Upper lobe of left lung (tissue), 6 donors: ENCODE measurements around the gene CRYGA. TPM values are rescaled to one million over a fixed set of nuclear protein-coding genes. Genes with fewer than 3 reads are reported as not detected.
A peak's percentile ranks its signal among the peaks of the same experiment; 100 is the strongest.

Source experiments
- ATAC-seq, 2 donors: fragments of 200-7000 bp; cut with Tn5 transposase; one replicate each; pipeline ENCODE4 v1.9.1; 2022; ENCODE audit warnings: mild to moderate bottlenecking in 2 of 2, moderate library complexity in 2 of 2; ENCODE audit not compliant: low FRiP score in 2 of 2
- DNase-seq, 2 donors: peaks; one replicate each; pipeline ENCODE4 v3.0.0-alpha.2; 2019 to 2020
- H3K27ac ChIP-seq, 4 donors: fragments of 200-600 bp; sonication (generic); one replicate each; pipeline ENCODE4 v1.5.1; 2016 to 2019
- H3K27me3 ChIP-seq, 4 donors: fragments of 200-600 bp; sonication (generic); one replicate each; pipeline ENCODE4 v1.5.1; 2017 to 2019
- H3K36me3 ChIP-seq, 4 donors: fragments of 200-600 bp; sonication (generic); one replicate each; pipeline ENCODE4 v1.5.1; 2016 to 2019
- H3K4me1 ChIP-seq, 4 donors: fragments of 200-600 bp; sonication (generic); one replicate each; pipeline ENCODE4 v1.5.1; 2018 to 2019
- H3K4me3 ChIP-seq, 4 donors: fragments of 200-600 bp; sonication (generic); one replicate each; pipeline ENCODE4 v1.5.1; 2017 to 2019; ENCODE audit warnings: mild to moderate bottlenecking in 2 of 4, moderate library complexity in 1 of 4
- H3K9me3 ChIP-seq, 4 donors: fragments of 200-600 bp; sonication (generic); one replicate each; pipeline ENCODE4 v1.5.1; 2018 to 2019
- CTCF ChIP-seq, 6 experiments: fragments of 450-650 bp in 4 of 6; fragments of 200-600 bp in 2 of 6; sonication (generic) in 2 of 6; IDR thresholded peaks; one replicate each; pipeline ENCODE4 v1.5.1; 2016 to 2019; ENCODE audit warnings: antibody characterized with exemption in 6 of 6
- EP300 ChIP-seq, 4 donors: sonication (generic); formaldehyde crosslinking; IDR thresholded peaks; one replicate each; pipeline ENCODE4 v1.5.1; 2017; ENCODE audit warnings: antibody characterized with exemption in 4 of 4, control low read depth in 2 of 4
- POLR2A ChIP-seq, 4 donors: fragments of 450-650 bp; IDR thresholded peaks; one replicate each; pipeline ENCODE4 v1.5.1; 2016 to 2017; ENCODE audit warnings: antibody characterized with exemption in 4 of 4, mild to moderate bottlenecking in 2 of 4
- POLR2AphosphoS5 ChIP-seq, 2 donors: sonication (generic); formaldehyde crosslinking; IDR thresholded peaks; one replicate each; pipeline ENCODE4 v1.5.1; 2017; ENCODE audit warnings: antibody characterized with exemption in 2 of 2
- WGBS, 2 donors: methylation state at CpG; one replicate each; pipeline ENCODE4 v1.1.5; 2017 to 2018; 5-methylcytosine and 5-hydroxymethylcytosine counted together
- total RNA-seq, 6 donors: library from RNA; depleted of rRNA in 4 of 6; stranded (reverse); fragments of >200 nt in 4 of 6; gene quantifications; one replicate each; pipeline versions ENCODE4 v1.1.0 to v1.2.1, GENCODE V29; 2016 to 2021
- donor health status: DM: no; HTN: no; CAD: no; lungs with moderate emphysema.
- donor health status: DM: no; HTN: yes; CAD: no; lungs with severe emphysema.

Gene CRYGA
- total RNA-seq, 6 donors from 2014 or later, result not detected

DNA sequence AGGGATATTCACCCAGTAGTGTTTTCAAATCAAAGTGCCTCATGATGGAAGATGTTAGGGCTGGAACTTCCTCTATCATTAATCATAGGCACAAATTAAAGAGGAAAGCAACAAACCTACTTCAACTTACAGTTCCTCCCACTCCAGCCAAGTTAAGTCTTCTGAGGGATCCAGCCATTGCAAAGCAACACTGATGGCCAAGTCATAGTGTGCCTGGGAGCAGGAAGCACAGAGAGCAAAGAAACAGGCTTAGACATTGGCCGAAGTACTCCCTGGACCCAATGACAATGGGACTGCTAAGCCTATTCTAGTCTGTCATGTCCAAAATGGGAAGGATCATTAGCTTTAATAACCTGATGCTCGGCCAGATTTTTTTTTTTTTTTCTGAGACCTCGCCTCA lies 19.4 kb upstream of the CRYGA start:
- no peak for TF ChIP-seq POLR2A (IDR thresholded peaks at IDR 0.05)
- no peak for TF ChIP-seq EP300 (IDR thresholded peaks at IDR 0.05)
- TF ChIP-seq POLR2AphosphoS5 (IDR thresholded peaks at IDR 0.05), result no peak
- TF ChIP-seq CTCF (IDR thresholded peaks at IDR 0.05), result no peak
- Histone ChIP-seq H3K9me3 (no peaks in the 10 kb centered on the region), H3K4me3 (no peak overlapping the region), H3K27me3 (no peaks in the 10 kb centered on the region), H3K27ac (no peak overlapping the region), H3K4me1 (peaks cover 3 to 7% (median 5%) of the 10 kb centered on the region in 4 donors), H3K36me3 (no peaks in the 10 kb centered on the region)
- 83 to 90% methylated on average over 3 of the region's 3 CpGs for WGBS, 2 donors
- DNase-seq, result no peak
- no peak for ATAC-seq

DNA sequence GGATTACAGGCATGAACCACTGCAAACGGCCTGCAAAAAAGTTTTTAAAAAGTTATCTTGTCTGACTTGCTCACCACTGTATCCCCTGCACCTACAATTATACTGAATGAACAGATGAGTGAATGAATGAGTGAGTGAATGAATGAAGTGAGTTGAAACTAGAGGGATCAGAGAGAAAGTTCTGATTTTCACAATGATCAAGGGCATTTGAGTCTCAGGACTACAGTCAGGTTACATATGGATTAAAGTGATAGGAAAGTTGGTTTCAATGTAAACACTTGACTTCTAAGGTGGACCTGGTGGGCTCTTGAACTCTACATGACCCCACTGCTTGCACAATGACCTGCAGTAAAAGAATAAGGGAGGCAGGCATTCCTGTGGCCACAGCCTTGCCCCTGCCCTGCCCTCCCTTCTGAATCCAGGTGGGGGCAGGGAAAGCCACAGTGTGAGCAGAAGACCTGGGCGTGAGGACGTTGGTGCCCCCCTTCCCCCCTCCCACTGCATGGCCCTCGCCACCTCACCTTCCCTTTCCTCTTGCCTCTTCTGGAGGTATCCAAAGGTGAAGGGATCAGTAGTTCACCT lies 15.7 kb upstream of the CRYGA start:
- no peaks in the 10 kb centered on the region for H3K36me3 ChIP-seq
- H3K27ac ChIP-seq, result peak overlapping the region in 1 of 4 donors; percentile 11
- 33 to 45% methylated on average over 4 of the region's 4 CpGs for WGBS, 2 donors
- H3K4me3 ChIP-seq, result no peak overlapping the region
- peak in 1 of 2 donors; percentile 75 for ATAC-seq
- H3K4me1 ChIP-seq, result peaks cover 5 to 9% (median 6%) of the 10 kb centered on the region in 4 donors
- no peaks in the 10 kb centered on the region for H3K9me3 ChIP-seq
- TF ChIP-seq EP300 (IDR thresholded peaks at IDR 0.05) (peak in 1 of 4 donors; percentile 70), POLR2AphosphoS5 (IDR thresholded peaks at IDR 0.05) (peak in 1 of 2 donors; percentile 41), POLR2A (IDR thresholded peaks at IDR 0.05) (no peak)
- H3K27me3 ChIP-seq, result no peaks in the 10 kb centered on the region
- peak; percentile 20 to 86 for DNase-seq

DNA sequence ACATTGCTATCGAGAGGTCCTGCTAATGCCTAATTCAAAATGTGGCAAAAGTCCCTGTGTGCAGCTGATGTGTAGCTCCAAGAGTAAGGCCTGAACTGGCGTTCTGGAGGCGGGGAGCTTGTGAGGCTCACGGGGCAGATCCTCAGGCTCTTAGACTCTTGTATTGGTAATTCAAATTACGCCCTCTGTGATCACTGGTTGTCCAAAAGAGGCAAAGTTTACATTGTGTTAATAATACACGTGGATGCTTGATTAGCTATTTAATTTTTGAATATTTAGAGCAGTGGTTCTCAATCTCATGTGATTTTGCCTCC lies 12.4 kb upstream of the CRYGA start:
- DNase-seq (no peak), ATAC-seq (no peak)
- H3K27me3 ChIP-seq, result no peaks in the 10 kb centered on the region
- no peaks in the 10 kb centered on the region for H3K9me3 ChIP-seq
- WGBS, 2 donors, result 75 to 79% methylated on average over 6 of the region's 6 CpGs
- H3K4me1 ChIP-seq, result peaks cover 0 to 7% (median 3%) of the 10 kb centered on the region in 4 donors
- no peak overlapping the region for H3K4me3 ChIP-seq
- H3K27ac ChIP-seq, result no peak overlapping the region
- TF ChIP-seq POLR2A (IDR thresholded peaks at IDR 0.05) (no peak), POLR2AphosphoS5 (IDR thresholded peaks at IDR 0.05) (no peak), EP300 (IDR thresholded peaks at IDR 0.05) (no peak), CTCF (IDR thresholded peaks at IDR 0.05) (no peak)
- H3K36me3 ChIP-seq, result no peaks in the 10 kb centered on the region

- Histone ChIP-seq H3K27me3 (no peaks in the 10 kb centered on the region), H3K9me3 (no peaks in the 10 kb centered on the region), H3K36me3 (no peaks in the 10 kb centered on the region), H3K4me1 (peaks cover 0 to 7% (median 3%) of the 10 kb centered on the region in 4 donors), H3K27ac (no peak overlapping the region), H3K4me3 (no peak overlapping the region)
- 41 to 42% methylated on average over 21 of the region's 21 CpGs for WGBS, 2 donors
- TF ChIP-seq POLR2A (IDR thresholded peaks at IDR 0.05) (no peak), CTCF (IDR thresholded peaks at IDR 0.05) (peak; percentile 68 to 83 (median 76))
- ATAC-seq, result peak; percentile 93 to 97
- DNase-seq, result peak; percentile 4 to 88
Measured at GRCh38 chr2:208175069-208175839, 11.9 kb upstream of the CRYGA start.

- 87 to 88% methylated on average over 9 of the region's 9 CpGs for WGBS, 2 donors
- no peaks in the 10 kb centered on the region for H3K27me3 ChIP-seq
- no peak for DNase-seq
- no peak for TF ChIP-seq EP300 (IDR thresholded peaks at IDR 0.05)
- no peak for TF ChIP-seq POLR2A (IDR thresholded peaks at IDR 0.05)
- no peak for TF ChIP-seq POLR2AphosphoS5 (IDR thresholded peaks at IDR 0.05)
- no peak for TF ChIP-seq CTCF (IDR thresholded peaks at IDR 0.05)
- no peak for ATAC-seq
- no peaks in the 10 kb centered on the region for H3K36me3 ChIP-seq
- no peak overlapping the region for H3K4me3 ChIP-seq
- peaks cover 0 to 7% (median 3%) of the 10 kb centered on the region in 4 donors for H3K4me1 ChIP-seq
- peak overlapping the region in 1 of 4 donors; percentile 4 for H3K27ac ChIP-seq
- no peaks in the 10 kb centered on the region for H3K9me3 ChIP-seq
Measured at GRCh38 chr2:208174144-208174543, 10.8 kb upstream of the CRYGA start.
